GM23248 (cell line): ENCODE measurements around the gene TFG. TPM values are rescaled to one million over a fixed set of nuclear protein-coding genes. Genes with fewer than 3 reads are reported as not detected.

ENCODE experiments used
- DNase-seq: peaks from one replicate; pipeline ENCODE4 v3.0.0-alpha.2; 2015
- H2AFZ ChIP-seq: fragments of 200-600 bp; sonication (generic); 2 replicates; pipeline ENCODE4 v1.6.1; 2016; ENCODE audit warnings: antibody characterized with exemption
- H3F3A ChIP-seq: fragments of 200-600 bp; sonication (generic); 2 replicates; pipeline ENCODE4 v1.6.1; 2016; ENCODE audit warnings: mild to moderate bottlenecking, antibody characterized with exemption, mixed run types; ENCODE audit not compliant: insufficient read depth
- H3K27ac ChIP-seq: fragments of 200-600 bp; sonication (generic); 2 replicates; pipeline ENCODE4 v1.5.1; 2016; ENCODE audit warnings: mild to moderate bottlenecking
- H3K27me3 ChIP-seq: fragments of 200-600 bp; sonication (generic); replicated peaks from 2 replicates; pipeline ENCODE4 v1.6.1; 2016; ENCODE audit warnings: mild to moderate bottlenecking; ENCODE audit not compliant: insufficient read depth
- H3K36me3 ChIP-seq: fragments of 200-600 bp; sonication (generic); 2 replicates; pipeline ENCODE4 v1.6.1; 2016; ENCODE audit warnings: low read depth, mild to moderate bottlenecking
- H3K4me1 ChIP-seq: fragments of 200-600 bp; sonication (generic); 2 replicates; pipeline ENCODE4 v1.6.1; 2016; ENCODE audit warnings: mild to moderate bottlenecking; ENCODE audit not compliant: insufficient read depth
- H3K4me2 ChIP-seq: fragments of 200-600 bp; sonication (generic); one replicate; pipeline ENCODE4 v1.6.1; 2016; ENCODE audit warnings: mild to moderate bottlenecking; ENCODE audit not compliant: unreplicated experiment
- H3K4me3 ChIP-seq: fragments of 200-600 bp; sonication (generic); 2 replicates; pipeline ENCODE4 v1.5.1; 2016; ENCODE audit warnings: mild to moderate bottlenecking
- H3K79me2 ChIP-seq: fragments of 200-600 bp; sonication (generic); 2 replicates; pipeline ENCODE4 v1.6.1; 2016; ENCODE audit warnings: mild to moderate bottlenecking; ENCODE audit not compliant: insufficient read depth
- H3K9ac ChIP-seq: fragments of 200-600 bp; sonication (generic); 2 replicates; pipeline ENCODE4 v1.6.1; 2016; ENCODE audit warnings: mild to moderate bottlenecking
- H3K9me2 ChIP-seq: fragments of 200-600 bp; sonication (generic); 2 replicates; pipeline ENCODE4 v1.6.1; 2016; ENCODE audit warnings: mixed run types, mild to moderate bottlenecking, moderate library complexity; ENCODE audit not compliant: insufficient read depth
- H3K9me3 ChIP-seq: fragments of 200-600 bp; sonication (generic); one replicate; pipeline ENCODE4 v1.6.1; 2017; ENCODE audit warnings: low read depth
- H4K20me1 ChIP-seq: fragments of 200-600 bp; sonication (generic); 2 replicates; pipeline ENCODE4 v1.6.0; 2016; ENCODE audit not compliant: insufficient read depth
- EZH2 ChIP-seq: fragments of 200-600 bp; sonication (generic); IDR thresholded peaks from 2 replicates; pipeline ENCODE4 v1.6.1; 2018; ENCODE audit warnings: antibody characterized with exemption, mild to moderate bottlenecking; ENCODE audit not compliant: insufficient read depth, poor library complexity, severe bottlenecking
- EZH2phosphoT487 ChIP-seq: fragments of 200-600 bp; sonication (generic); IDR thresholded peaks from 2 replicates; pipeline ENCODE4 v1.6.1; 2018; ENCODE audit warnings: antibody characterized with exemption, moderate library complexity, mild to moderate bottlenecking, low read depth; ENCODE audit not compliant: insufficient read depth
- WGBS, 2 experiments: methylation state at CpG; one replicate each; pipeline ENCODE4 v1.1.6; 2015 to 2017; ENCODE audit warnings: low lambda C conversion rate in 2 of 2, low coverage in 1 of 2; ENCODE audit errors: missing lambda C conversion rate in 2 of 2; 5-methylcytosine and 5-hydroxymethylcytosine counted together
- in situ Hi-C: fragments of 300-500 bp; cut with MboI; formaldehyde crosslinking; loops from 2 replicates; pipeline ENCODE4 v1.15.0; 2020
- polyA plus RNA-seq: library from polyadenylated mRNA; unstranded; fragments of >200 nt; fragmentation: Nextera tagmentation; extraction: Ambion mirVana; gene quantifications from 2 replicates; pipeline ENCODE4 v1.2.1, GENCODE V29; 2016
- total RNA-seq: library from RNA; depleted of rRNA; stranded (reverse); fragments of >200 nt; shearing (Covaris generic); gene quantifications from 2 replicates; pipeline ENCODE4 v1.2.3, GENCODE V29; 2014

TFG gene
- total and polyA plus RNA-seq, 2 experiments from 2014 or later, result 157 to 241 TPM

DNA sequence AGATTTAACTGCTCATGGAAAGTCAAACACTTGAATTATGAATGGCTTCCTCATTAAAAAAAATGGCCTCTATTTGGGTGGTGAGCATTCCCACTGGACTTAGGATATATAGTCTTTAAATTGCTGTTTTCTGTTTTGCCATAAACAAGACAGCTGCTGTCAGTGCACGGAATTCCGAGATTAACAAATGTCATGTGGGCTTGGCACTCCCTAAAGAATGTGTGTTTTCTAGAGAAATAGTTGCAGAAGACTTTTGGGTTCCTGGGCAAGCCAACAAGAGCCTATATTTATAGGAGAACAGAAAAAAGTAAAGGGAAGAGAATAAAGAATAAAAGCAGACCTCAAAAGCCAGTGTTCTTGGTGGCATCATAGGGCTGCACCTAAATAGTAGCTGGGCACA is 13.6 kb upstream of the TFG start:
- Histone ChIP-seq H3K27me3 (peaks cover 48% of the 10 kb centered on the region), H3K4me3 (no peak overlapping the region), H3K36me3 (no peaks in the 10 kb centered on the region), H3K9me3 (no peaks in the 10 kb centered on the region), H3K9ac (no peak overlapping the region), H3K4me2 (no peak overlapping the region), H3K4me1 (no peaks in the 10 kb centered on the region), H2AFZ (no peak overlapping the region), H3K79me2 (no peaks in the 10 kb centered on the region), H4K20me1 (no peaks in the 10 kb centered on the region), H3K27ac (no peak overlapping the region), H3K9me2 (no peaks in the 10 kb centered on the region), H3F3A (no peaks in the 10 kb centered on the region)
- no peak for DNase-seq
- in situ Hi-C loops, result no loop called here
- 45 to 47% methylated on average over 2 of the region's 2 CpGs for WGBS, 2 experiments
- no peak for TF ChIP-seq EZH2

- Histone ChIP-seq H3K79me2 (no peaks in the 10 kb centered on the region), H3K27me3 (peaks cover 52% of the 10 kb centered on the region), H3K36me3 (no peaks in the 10 kb centered on the region), H3K9ac (no peak overlapping the region), H3K9me3 (no peaks in the 10 kb centered on the region), H3F3A (no peaks in the 10 kb centered on the region), H3K4me3 (no peak overlapping the region), H3K9me2 (no peaks in the 10 kb centered on the region), H4K20me1 (no peaks in the 10 kb centered on the region), H3K27ac (no peak overlapping the region), H2AFZ (no peak overlapping the region), H3K4me2 (no peak overlapping the region), H3K4me1 (no peaks in the 10 kb centered on the region)
- no peak for DNase-seq
- in situ Hi-C loops, result no loop called here
- no peak for TF ChIP-seq EZH2
- TF ChIP-seq EZH2phosphoT487, result no peak
- 52 to 53% methylated on average over 3 of the region's 3 CpGs for WGBS, 2 experiments
Observed at GRCh38 chr3:100696161-100696560, 13.1 kb upstream of the TFG start.

DNA sequence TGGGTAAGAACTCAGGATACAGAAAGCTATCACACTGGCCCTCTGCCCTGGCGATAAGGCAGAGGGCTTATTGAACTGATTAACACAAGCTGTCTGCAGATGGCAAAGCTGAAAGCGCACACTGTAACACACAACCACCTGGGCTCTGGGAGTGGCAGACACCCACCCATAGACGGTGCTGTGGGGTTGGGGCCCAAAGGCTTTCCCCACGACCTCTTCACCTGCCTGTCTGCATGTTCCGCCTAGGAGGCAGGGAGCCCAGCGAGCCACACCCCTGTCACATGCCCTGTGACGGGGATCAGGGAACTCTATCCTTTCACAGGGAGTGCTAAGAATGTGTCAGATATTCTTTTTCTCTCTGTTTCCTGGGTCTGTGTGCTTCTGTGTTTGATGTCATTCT is 12.1 kb upstream of the TFG start:
- H3K27ac ChIP-seq, result no peak overlapping the region
- no peaks in the 10 kb centered on the region for H3K36me3 ChIP-seq
- H3K27me3 ChIP-seq, result peaks cover 46% of the 10 kb centered on the region
- in situ Hi-C loops, result no loop called here
- no peaks in the 10 kb centered on the region for H3F3A ChIP-seq
- 54 to 60% methylated on average over 7 of the region's 7 CpGs for WGBS, 2 experiments
- no peaks in the 10 kb centered on the region for H3K79me2 ChIP-seq
- H2AFZ ChIP-seq, result no peak overlapping the region
- no peaks in the 10 kb centered on the region for H3K9me3 ChIP-seq
- H3K4me2 ChIP-seq, result no peak overlapping the region
- H3K4me1 ChIP-seq, result no peaks in the 10 kb centered on the region
- DNase-seq, result no peak
- no peaks in the 10 kb centered on the region for H3K9me2 ChIP-seq
- no peaks in the 10 kb centered on the region for H4K20me1 ChIP-seq
- no peak overlapping the region for H3K9ac ChIP-seq
- TF ChIP-seq EZH2 (no peak), EZH2phosphoT487 (no peak)
- no peak overlapping the region for H3K4me3 ChIP-seq

DNA sequence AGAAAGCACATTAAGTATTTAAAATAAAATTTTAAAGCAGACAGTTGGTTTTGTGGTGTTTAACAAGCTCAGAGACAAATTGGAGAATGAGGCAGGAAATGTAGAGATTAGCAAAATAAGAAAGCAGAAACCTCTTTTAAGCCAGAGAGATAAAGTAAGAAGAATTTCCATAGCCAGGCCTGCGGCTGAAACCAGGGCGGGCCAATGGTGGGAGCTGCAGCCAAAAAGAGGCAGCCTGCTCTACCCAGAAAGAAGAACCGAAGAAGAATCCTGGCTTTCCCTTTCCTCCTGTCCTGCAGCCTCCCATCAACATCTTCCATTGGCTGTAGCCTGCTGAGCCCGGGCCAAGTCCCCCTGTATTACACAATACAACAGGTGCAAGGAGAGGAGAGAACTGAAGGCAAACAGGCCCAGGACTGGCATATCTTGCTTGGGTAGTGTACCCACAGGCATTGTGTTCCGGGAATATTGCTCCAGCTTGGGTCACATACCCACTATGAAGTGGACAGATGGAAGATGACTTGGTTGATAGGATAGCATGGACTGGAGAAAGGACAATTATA is 11.5 kb upstream of the TFG start:
- WGBS, 2 experiments, result 71% methylated on average over 5 of the region's 5 CpGs

GRCh38 chr3:100698736-100699135 is 10.6 kb upstream of the TFG start:
- no peak overlapping the region for H2AFZ ChIP-seq
- no peak overlapping the region for H3K9ac ChIP-seq
- H3K4me2 ChIP-seq, result no peak overlapping the region
- no peaks in the 10 kb centered on the region for H3K9me3 ChIP-seq
- TF ChIP-seq EZH2 (no peak), EZH2phosphoT487 (no peak)
- no peak overlapping the region for H3K4me3 ChIP-seq
- no peaks in the 10 kb centered on the region for H3K4me1 ChIP-seq
- H3K27me3 ChIP-seq, result peaks cover 38% of the 10 kb centered on the region
- H3K9me2 ChIP-seq, result no peaks in the 10 kb centered on the region
- H3K27ac ChIP-seq, result no peak overlapping the region
- no peaks in the 10 kb centered on the region for H4K20me1 ChIP-seq
- DNase-seq, result no peak
- no peaks in the 10 kb centered on the region for H3K79me2 ChIP-seq
- no peaks in the 10 kb centered on the region for H3F3A ChIP-seq
- in situ Hi-C loops, result no loop called here
- no peaks in the 10 kb centered on the region for H3K36me3 ChIP-seq
- WGBS, 2 experiments, result 20 to 21% methylated on average over 3 of the region's 3 CpGs

More for the DNA sequence above, 11.5 kb upstream of the TFG start:
- Histone ChIP-seq H3K27ac (no peak overlapping the region), H3F3A (no peaks in the 10 kb centered on the region), H3K9me2 (no peaks in the 10 kb centered on the region), H3K4me1 (no peaks in the 10 kb centered on the region), H3K36me3 (no peaks in the 10 kb centered on the region), H3K9me3 (no peaks in the 10 kb centered on the region), H3K4me2 (no peak overlapping the region), H3K27me3 (peaks cover 45% of the 10 kb centered on the region), H4K20me1 (no peaks in the 10 kb centered on the region), H3K9ac (no peak overlapping the region), H3K79me2 (no peaks in the 10 kb centered on the region), H2AFZ (no peak overlapping the region), H3K4me3 (no peak overlapping the region)
- in situ Hi-C loops, result no loop called here
- no peak for TF ChIP-seq EZH2phosphoT487
- no peak for TF ChIP-seq EZH2
- no peak for DNase-seq
